AG09319 (cell line): ENCODE results near the gene HECTD4.
"Not testable (repeated sequence)": the region's sequence is repeated elsewhere in the genome, so short reads cannot be mapped to it uniquely, and the experiment has no call there.

ENCODE experiments used
- DNase-seq: peaks from one replicate; pipeline ENCODE4 v3.0.0-alpha.2; 2010; ENCODE audit warnings: low read depth; ENCODE audit errors: extremely low read depth
- CTCF ChIP-seq: IDR thresholded peaks from 2 replicates; pipeline ENCODE4 v1.5.1; 2011; ENCODE audit warnings: low read depth, mild to moderate bottlenecking, inconsistent platforms, low read length, moderate library complexity

Gene HECTD4

GRCh38 chr12:112393328-112393727, 11.1 kb upstream of the HECTD4 start:
- DNase-seq: no peak
- TF ChIP-seq CTCF: no peak

DNA sequence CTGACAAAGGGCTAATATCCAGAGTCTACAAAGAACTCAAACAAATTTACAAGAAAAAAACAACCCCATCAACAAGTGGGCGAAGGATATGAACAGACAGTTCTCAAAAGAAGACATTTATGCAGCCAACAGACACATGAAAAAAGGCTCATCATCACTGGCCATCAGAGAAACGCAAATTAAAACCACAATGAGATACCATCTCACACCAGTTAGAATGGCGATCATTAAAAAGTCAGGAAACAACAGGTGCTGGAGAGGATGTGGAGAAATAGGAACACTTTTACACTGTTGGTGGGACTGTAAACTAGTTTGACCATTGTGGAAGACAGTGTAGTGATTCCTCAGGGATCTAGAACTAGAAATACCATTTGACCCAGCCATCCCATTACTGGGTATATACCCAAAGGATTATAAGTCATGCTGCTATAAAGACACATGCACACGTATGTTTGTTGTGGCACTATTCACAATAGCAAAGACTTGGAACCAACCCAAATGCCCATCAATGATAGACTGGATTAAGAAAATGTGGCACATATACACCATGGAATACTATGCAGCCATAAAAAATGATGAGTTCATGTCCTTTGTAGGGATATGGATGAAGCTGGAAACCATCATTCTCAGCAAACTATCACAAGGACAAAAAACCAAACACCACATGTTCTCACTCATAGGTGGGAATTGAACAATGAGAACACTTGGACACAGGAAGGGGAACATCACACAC, 7.9 kb upstream of the HECTD4 start:
- DNase-seq: not testable (repeated sequence)

DNA sequence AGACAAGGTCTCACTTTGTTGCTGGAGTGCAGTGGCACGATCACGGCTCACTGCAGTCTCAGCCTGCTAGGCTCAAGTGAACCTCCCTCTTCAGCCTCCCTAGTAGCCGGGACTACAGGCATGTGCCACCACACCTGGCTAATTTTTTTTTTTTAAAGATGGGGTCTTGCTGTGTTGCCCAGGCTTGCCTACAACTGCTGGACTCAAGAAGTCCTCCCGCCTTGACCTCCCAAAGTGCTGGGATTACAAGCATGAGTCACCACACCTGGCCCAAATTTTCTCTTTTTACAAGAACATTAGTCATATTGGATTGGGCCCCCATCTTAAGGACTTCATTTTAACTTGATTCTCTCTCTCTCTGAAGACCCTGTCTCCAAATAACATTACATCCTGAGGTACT, 7.0 kb upstream of the HECTD4 start:
- DNase-seq: no peak
- TF ChIP-seq CTCF: no peak

- no peak for DNase-seq
- TF ChIP-seq CTCF: no peak
These were observed 4.5 kb upstream of the HECTD4 start for GRCh38 chr12:112386726-112387125.

DNA sequence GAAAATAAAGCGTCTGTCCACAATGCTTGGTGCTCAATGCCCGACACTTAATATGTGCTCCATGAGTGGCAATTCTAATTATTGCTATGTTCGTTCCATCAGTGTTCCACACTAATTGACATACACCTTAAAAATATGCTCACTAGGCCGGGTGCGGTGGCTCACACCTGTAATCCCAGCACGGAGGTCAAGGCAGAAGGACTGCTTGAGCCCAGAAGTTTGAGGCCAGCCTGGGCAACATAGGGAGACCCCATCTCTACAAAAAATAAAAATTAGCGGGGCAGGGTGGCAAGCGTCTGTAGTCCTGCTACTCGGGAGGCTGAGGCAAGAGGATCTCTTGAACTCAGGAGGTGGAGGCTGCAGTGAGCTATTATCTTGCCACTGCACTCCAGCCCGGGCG, 635 bp upstream of the HECTD4 start:
- no peak for TF ChIP-seq CTCF
- no peak for DNase-seq

- no peak for TF ChIP-seq CTCF
- no peak for DNase-seq
These were observed 787 bp downstream of the HECTD4 start for GRCh38 chr12:112381406-112381882.

DNA sequence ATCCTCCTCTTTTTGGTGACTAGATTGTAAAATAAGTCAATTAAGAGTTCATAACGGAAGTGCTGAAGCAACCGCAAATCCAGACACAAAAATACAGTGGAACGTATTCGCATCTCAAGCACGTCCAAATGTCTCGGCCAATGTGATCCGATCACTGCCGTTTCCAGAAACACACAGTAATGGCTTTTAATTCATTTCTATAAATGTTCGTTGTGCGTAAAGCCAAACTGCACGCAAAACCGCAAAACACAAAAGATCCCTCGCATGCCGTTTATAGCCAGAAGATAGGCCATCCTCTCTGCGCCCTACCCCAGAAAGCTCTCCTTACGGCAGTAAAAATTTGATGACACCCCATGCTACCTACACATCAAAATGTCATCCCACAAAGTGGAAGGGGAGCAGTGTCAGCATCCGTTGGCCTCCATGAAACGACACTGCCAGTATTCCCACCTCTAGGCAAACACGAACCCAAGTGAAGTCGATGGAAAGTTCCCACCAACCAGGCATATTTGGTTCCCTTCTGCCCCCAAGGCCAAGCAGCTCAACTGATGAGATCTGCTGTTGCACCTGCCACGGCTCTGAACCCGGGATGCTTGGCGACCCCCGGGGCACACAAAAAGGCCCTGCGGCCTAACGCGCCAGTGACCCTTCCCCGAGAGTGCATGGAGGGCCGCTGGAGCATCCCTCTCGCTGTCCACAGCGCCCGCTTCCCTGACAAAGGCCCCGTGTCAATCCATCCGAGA, 1.4 kb downstream of the HECTD4 start:
- TF ChIP-seq CTCF: no peak
- DNase-seq: no peak
